Loucy (cell line): ENCODE results near the gene MACO1.
"Not testable (repeated sequence)": the region's sequence is repeated elsewhere in the genome, so short reads cannot be mapped to it uniquely, and the experiment has no call there.

ENCODE experiments used
- H2AFZ ChIP-seq: fragments of 200-600 bp; sonication (generic); 2 replicates; pipeline ENCODE4 v1.6.0; 2016; ENCODE audit warnings: antibody characterized with exemption, mild to moderate bottlenecking, low read length, moderate library complexity
- H3F3A ChIP-seq: fragments of 200-600 bp; 2 replicates; pipeline ENCODE4 v1.6.0; 2016; ENCODE audit warnings: antibody characterized with exemption, low read depth, mild to moderate bottlenecking
- H3K27me3 ChIP-seq: fragments of 200-600 bp; sonication (generic); 2 replicates; pipeline ENCODE4 v1.6.1; 2014; ENCODE audit warnings: low read length, mild to moderate bottlenecking; ENCODE audit not compliant: insufficient read depth, poor library complexity, severe bottlenecking
- H3K36me3 ChIP-seq: fragments of 200-600 bp; sonication (generic); 2 replicates; pipeline ENCODE4 v1.6.1; 2016; ENCODE audit warnings: low read length; ENCODE audit not compliant: insufficient read depth
- H3K4me1 ChIP-seq: fragments of 200-600 bp; sonication (generic); 2 replicates; pipeline ENCODE4 v1.5.1; 2014; ENCODE audit warnings: low read length, mild to moderate bottlenecking; ENCODE audit not compliant: insufficient read depth, poor library complexity, severe bottlenecking
- H3K4me2 ChIP-seq: fragments of 200-600 bp; sonication (generic); 2 replicates; pipeline ENCODE4 v1.6.0; 2014; ENCODE audit warnings: antibody characterized with exemption, low read length, low read depth, mild to moderate bottlenecking; ENCODE audit not compliant: poor library complexity, severe bottlenecking
- H3K4me3 ChIP-seq: fragments of 200-600 bp; sonication (generic); 2 replicates; pipeline ENCODE4 v1.5.1; 2014; ENCODE audit warnings: low read length, mild to moderate bottlenecking, mixed read lengths; ENCODE audit not compliant: poor library complexity, severe bottlenecking
- H3K79me2 ChIP-seq: fragments of 200-600 bp; sonication (generic); 2 replicates; pipeline ENCODE4 v1.6.1; 2014; ENCODE audit warnings: low read length; ENCODE audit not compliant: insufficient read depth
- H3K9ac ChIP-seq: fragments of 200-600 bp; sonication (generic); 2 replicates; pipeline ENCODE4 v1.6.0; 2014; ENCODE audit warnings: mild to moderate bottlenecking, low read depth, low read length, moderate library complexity; ENCODE audit not compliant: poor library complexity, severe bottlenecking
- H3K9me2 ChIP-seq: fragments of 200-600 bp; sonication (generic); replicated peaks from 2 replicates; pipeline ENCODE4 v1.6.1; 2016; ENCODE audit warnings: low read depth, low read length, mixed read lengths
- H3K9me3 ChIP-seq: fragments of 200-600 bp; sonication (generic); 2 replicates; pipeline ENCODE4 v1.6.1; 2014; ENCODE audit warnings: mild to moderate bottlenecking, antibody characterized with exemption, low read length, low read depth; ENCODE audit not compliant: insufficient read depth
- H4K20me1 ChIP-seq: fragments of 200-600 bp; sonication (generic); 2 replicates; pipeline ENCODE4 v1.6.0; 2014; ENCODE audit warnings: antibody characterized with exemption, low read length, mild to moderate bottlenecking; ENCODE audit not compliant: insufficient read depth, poor library complexity, severe bottlenecking
- CTCF ChIP-seq: fragments of 200-600 bp; sonication (generic); conservative IDR thresholded peaks from 2 replicates; pipeline ENCODE4 v1.5.1; 2014; ENCODE audit warnings: mild to moderate bottlenecking, antibody characterized with exemption, low read length
- EZH2phosphoT487 ChIP-seq: fragments of 200-600 bp; IDR thresholded peaks from 2 replicates; pipeline ENCODE4 v1.6.1; 2018; ENCODE audit warnings: antibody characterized with exemption, mild to moderate bottlenecking, moderate library complexity, borderline replicate concordance

Gene MACO1

GRCh38 chr1:25442178-25442577, 11.5 kb downstream of the MACO1 start:
- Histone ChIP-seq H4K20me1 (peaks cover 41% of the 10 kb centered on the region), H3K9me3 (no peaks in the 10 kb centered on the region), H3K36me3 (peaks cover 6% of the 10 kb centered on the region; the same call in 1 of the 2 replicates), H3K9ac (no peak overlapping the region), H3F3A (no peaks in the 10 kb centered on the region), H3K9me2 (no peaks in the 10 kb centered on the region), H3K4me3 (no peak overlapping the region), H3K4me2 (no peak overlapping the region), H3K27me3 (no peaks in the 10 kb centered on the region), H3K4me1 (peaks cover 4% of the 10 kb centered on the region), H2AFZ (no peak overlapping the region), H3K79me2 (peaks cover 84% of the 10 kb centered on the region)
- no peak for TF ChIP-seq EZH2phosphoT487
- TF ChIP-seq CTCF = no peak

GRCh38 chr1:25443030-25443699, 12.5 kb downstream of the MACO1 start:
- H3K27me3 ChIP-seq = no peaks in the 10 kb centered on the region
- TF ChIP-seq CTCF (no peak), EZH2phosphoT487 (no peak)
- peaks cover 16% of the 10 kb centered on the region; the same call in 1 of the 2 replicates for H3K36me3 ChIP-seq
- H3K9ac ChIP-seq = no peak overlapping the region
- H3K4me2 ChIP-seq = no peak overlapping the region
- H3F3A ChIP-seq = no peaks in the 10 kb centered on the region
- H3K4me3 ChIP-seq = no peak overlapping the region
- H4K20me1 ChIP-seq = peaks cover 33% of the 10 kb centered on the region
- peaks cover 75% of the 10 kb centered on the region for H3K79me2 ChIP-seq
- H3K4me1 ChIP-seq = peaks cover 6% of the 10 kb centered on the region
- no peaks in the 10 kb centered on the region for H3K9me3 ChIP-seq
- no peak overlapping the region for H2AFZ ChIP-seq
- H3K9me2 ChIP-seq = no peaks in the 10 kb centered on the region

DNA sequence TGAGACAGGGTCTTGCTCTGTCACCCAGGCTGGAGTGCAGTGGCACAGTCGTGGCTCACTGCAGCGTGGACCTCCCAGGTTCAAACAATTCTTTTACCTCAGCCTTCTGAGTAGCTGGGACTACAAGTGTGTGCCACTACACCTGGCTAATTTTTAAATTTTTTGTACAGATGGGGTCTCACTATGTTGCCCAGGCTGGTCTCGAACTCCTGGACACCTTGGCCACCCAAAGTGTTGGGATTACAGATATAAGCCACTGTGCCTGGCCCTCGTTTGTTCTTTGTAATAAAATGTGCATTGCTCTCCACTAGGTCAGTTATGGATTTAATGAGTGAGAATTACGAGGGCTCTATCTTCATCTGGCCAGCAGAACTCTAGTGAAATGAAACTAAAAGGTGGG, 13.9 kb downstream of the MACO1 start:
- H3K9me2 ChIP-seq, H3K27me3 ChIP-seq, H3F3A ChIP-seq, H3K4me3 ChIP-seq, H3K9ac ChIP-seq, H2AFZ ChIP-seq, H3K4me1 ChIP-seq, H3K9me3 ChIP-seq, H3K4me2 ChIP-seq: not testable (repeated sequence)
- peaks cover 25% of the 10 kb centered on the region for H4K20me1 ChIP-seq
- peaks cover 68% of the 10 kb centered on the region for H3K79me2 ChIP-seq
- H3K36me3 ChIP-seq = peaks cover 28% of the 10 kb centered on the region; the same call in 1 of the 2 replicates

- H3K9me2 ChIP-seq = no peaks in the 10 kb centered on the region
- no peaks in the 10 kb centered on the region for H3K27me3 ChIP-seq
- H2AFZ ChIP-seq = no peak overlapping the region
- H3K4me2 ChIP-seq = no peak overlapping the region
- no peaks in the 10 kb centered on the region for H3F3A ChIP-seq
- no peak overlapping the region for H3K4me3 ChIP-seq
- no peak overlapping the region for H3K9ac ChIP-seq
- TF ChIP-seq CTCF (no peak), EZH2phosphoT487 (no peak)
- H3K79me2 ChIP-seq = peaks cover 56% of the 10 kb centered on the region
- no peaks in the 10 kb centered on the region for H3K9me3 ChIP-seq
- peaks cover 6% of the 10 kb centered on the region for H3K4me1 ChIP-seq
- H4K20me1 ChIP-seq = peaks cover 25% of the 10 kb centered on the region
- H3K36me3 ChIP-seq = peaks cover 29% of the 10 kb centered on the region; the same call in 1 of the 2 replicates
These were observed 15.4 kb downstream of the MACO1 start for GRCh38 chr1:25445993-25446538.
